IPS-18c (cell line): Measurements from ENCODE around the gene CORO1C.

ENCODE experiments used
- H3K4me3 ChIP-seq: 2 replicates; pipeline ENCODE4 v1.7.0; 2013; ENCODE audit warnings: low read depth, mild to moderate bottlenecking, low read length, moderate library complexity; ENCODE audit not compliant: insufficient read depth
- H3K9me3 ChIP-seq: one replicate; pipeline ENCODE4 v1.6.1; 2013; ENCODE audit warnings: mild to moderate bottlenecking, low read length, moderate library complexity; ENCODE audit not compliant: control insufficient read depth, insufficient read depth

The CORO1C gene

GRCh38 chr12:108648371-108648770 lies 82.9 kb downstream of the CORO1C start:
- no peaks in the 10 kb centered on the region for H3K9me3 ChIP-seq

GRCh38 chr12:108647585-108648287 lies 83.6 kb downstream of the CORO1C start:
- no peak overlapping the region for H3K4me3 ChIP-seq
- H3K9me3 ChIP-seq, result no peaks in the 10 kb centered on the region

More at GRCh38 chr12:108648371-108648770, 82.9 kb downstream of the CORO1C start:
- no peak overlapping the region for H3K4me3 ChIP-seq

DNA sequence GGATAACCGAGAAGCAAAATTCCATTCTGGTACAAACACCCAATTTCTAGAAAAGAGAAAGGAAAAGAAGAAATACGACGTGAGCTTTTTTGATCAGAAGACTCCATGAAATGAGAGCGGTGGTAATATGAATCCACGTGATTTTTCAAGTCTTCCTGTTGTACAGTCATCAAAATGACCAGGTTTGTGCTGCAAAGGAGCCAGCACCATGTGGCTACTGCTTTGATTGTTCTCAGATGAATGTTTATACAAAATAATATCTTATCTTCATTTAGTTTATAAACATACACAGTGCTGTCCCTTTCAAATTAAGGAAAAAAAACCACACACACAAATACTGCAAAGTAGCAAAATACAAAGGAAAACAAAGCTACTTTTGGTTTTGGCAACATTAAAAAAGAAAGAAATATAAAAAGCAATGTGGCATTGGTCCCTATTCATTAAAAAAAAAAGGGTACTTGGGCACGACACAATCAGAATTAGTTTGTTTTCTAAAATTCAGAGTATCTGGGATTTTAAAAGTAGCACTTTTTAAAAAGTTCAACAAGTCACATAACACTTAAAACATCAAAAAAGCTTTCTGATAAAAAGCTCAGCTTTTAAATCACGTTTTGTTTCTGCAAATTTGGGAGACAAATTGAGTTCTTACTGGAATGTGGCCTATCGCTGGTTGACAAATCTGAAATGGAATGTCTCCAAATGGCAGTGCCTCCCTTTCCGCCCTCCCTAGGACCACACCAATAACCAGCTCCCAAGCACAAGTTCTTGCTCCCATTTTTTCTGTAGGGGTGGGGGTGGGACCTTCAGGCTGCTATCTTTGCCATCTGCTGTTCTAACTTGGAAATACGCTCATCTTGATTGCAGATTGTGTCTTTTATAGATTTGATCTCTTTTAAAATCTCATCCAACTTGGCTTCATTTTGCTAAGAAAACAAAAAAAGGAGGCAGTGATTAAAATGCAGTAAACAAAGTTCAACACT lies 84.4 kb downstream of the CORO1C start:
- H3K4me3 ChIP-seq, result no peak overlapping the region
- no peaks in the 10 kb centered on the region for H3K9me3 ChIP-seq

DNA sequence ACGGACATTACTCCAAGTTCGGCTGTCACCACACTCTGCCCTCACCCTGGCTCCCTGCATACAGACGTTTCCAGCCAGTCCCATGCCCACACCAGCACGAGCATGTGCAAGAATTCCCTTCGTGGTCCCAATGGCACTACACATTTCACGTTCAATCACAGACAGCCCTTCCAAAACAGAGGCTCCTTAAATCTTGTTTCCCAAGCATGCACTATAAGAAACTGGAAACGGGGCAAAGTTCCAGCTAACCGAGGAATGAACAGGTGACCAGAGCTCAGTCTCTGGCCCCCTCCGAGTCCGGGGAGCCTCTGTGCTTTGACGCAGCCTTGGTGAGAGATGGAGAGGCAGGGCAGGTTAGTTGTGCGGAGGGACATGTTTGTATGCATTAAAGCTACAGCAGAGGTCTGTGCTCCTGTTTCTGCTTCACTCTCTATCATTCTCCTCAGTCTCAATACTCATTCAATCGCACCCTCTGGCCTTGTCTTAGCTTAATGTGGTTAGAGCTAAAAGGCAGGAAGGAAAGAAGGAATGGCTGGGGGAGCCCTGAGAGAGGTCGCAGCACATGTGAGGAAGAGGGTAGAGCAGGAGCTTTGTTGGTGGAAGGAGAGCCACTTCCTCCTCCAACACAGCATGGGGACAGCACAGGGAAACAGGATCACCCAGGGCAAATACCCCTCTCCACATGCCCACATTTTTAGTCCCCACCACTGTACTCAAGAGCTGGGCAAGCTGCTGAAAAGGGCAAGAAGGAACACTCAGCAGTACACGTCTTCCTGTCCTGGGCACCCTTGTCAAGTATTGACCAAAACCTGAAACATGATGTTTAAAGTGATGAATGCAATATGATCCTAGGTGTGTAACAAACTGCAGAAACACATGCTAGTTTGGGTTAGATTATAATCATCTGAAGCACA lies 85.4 kb downstream of the CORO1C start:
- no peak overlapping the region for H3K4me3 ChIP-seq
- H3K9me3 ChIP-seq, result no peaks in the 10 kb centered on the region

DNA sequence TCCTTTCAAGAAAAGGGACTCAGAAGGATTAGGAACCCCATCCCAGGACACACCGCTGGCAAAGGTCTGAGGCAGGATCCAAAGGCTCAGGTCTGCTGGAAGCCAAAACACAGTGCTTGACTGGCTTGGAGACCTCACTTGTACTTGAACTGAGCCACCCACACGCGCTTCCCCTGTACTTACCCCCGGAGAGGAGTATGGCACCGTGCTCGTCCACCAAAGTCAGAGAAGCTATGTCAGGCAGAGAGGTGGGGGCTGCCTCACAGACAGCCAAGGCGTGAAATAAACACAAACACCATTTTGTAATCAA lies 86.6 kb downstream of the CORO1C start:
- no peak overlapping the region for H3K4me3 ChIP-seq
- H3K9me3 ChIP-seq, result no peaks in the 10 kb centered on the region

DNA sequence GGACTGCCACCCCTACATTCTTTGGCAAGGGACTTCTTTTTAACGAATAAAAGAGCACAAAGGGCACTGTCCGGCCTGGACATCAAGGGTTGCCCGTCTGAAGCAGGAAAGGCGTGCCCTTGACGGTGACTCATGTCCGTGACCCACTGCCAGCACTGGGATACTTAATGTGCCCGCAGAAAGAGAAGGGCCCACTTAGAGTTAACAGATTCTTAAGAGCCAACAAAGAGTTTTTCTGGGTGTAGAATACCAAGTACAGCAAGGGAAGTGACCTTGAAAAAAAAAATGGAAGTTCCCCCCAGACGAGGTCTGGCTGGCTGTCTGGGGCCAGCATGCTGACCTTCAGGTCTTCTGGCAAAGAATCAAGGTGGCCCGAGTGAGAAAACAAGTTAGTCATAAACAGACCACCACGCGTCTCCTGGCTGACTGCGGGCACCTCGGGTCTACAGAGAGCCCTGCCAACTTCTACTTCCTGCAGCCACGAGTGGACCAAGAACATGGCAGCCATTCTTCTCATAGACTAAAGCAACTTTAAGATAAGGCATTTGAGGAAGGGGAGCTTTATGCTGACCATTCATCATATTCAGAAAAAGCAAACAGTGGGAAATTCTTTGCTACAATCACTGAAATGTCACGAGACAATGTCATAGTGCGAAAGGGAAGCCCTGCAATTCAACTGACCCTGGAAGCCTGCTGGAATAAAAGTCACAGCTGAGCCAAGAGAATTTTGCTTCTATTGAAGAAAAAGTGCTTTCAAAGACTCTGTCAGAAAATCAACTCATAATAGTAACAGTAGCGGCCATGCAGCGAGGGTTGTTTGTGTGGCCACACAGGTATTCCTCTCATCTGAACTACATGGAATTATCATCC lies 87.1 kb downstream of the CORO1C start:
- Histone ChIP-seq H3K4me3 (no peak overlapping the region), H3K9me3 (no peaks in the 10 kb centered on the region)

- Histone ChIP-seq H3K4me3 (no peak overlapping the region), H3K9me3 (no peaks in the 10 kb centered on the region)
These were observed 88.2 kb downstream of the CORO1C start for GRCh38 chr12:108642899-108643654.

GRCh38 chr12:108642269-108642870 lies 88.9 kb downstream of the CORO1C start:
- no peaks in the 10 kb centered on the region for H3K9me3 ChIP-seq

GRCh38 chr12:108641446-108642268 lies 89.7 kb downstream of the CORO1C start:
- Histone ChIP-seq H3K4me3 (no peak overlapping the region), H3K9me3 (no peaks in the 10 kb centered on the region)

More at GRCh38 chr12:108642269-108642870, 88.9 kb downstream of the CORO1C start:
- no peak overlapping the region for H3K4me3 ChIP-seq

- no peaks in the 10 kb centered on the region for H3K9me3 ChIP-seq
- no peak overlapping the region for H3K4me3 ChIP-seq
These were observed 90.4 kb downstream of the CORO1C start for GRCh38 chr12:108640802-108641445.

GRCh38 chr12:108638997-108639822 lies 92.1 kb downstream of the CORO1C start:
- Histone ChIP-seq H3K9me3 (no peaks in the 10 kb centered on the region), H3K4me3 (no peak overlapping the region)

GRCh38 chr12:108638141-108638827 lies 93.0 kb downstream of the CORO1C start:
- peak overlapping the region; percentile 37; the same call in 1 of the 2 replicates for H3K4me3 ChIP-seq
- no peaks in the 10 kb centered on the region for H3K9me3 ChIP-seq
